Progenitor cell of endocrine pancreas (in vitro differentiated cells): Measurements from ENCODE around the gene MYOF. TPM values are rescaled to one million over a fixed set of nuclear protein-coding genes. Genes with fewer than 3 reads are reported as not detected.

Experiments used
- DNase-seq: peaks from one replicate; pipeline ENCODE4 v3.0.0; 2021; ENCODE audit warnings: low spot score; ENCODE audit not compliant: unreplicated experiment
- H3K27ac Mint-ChIP-seq: 2 replicates; pipeline ENCODE4 v1.8.0; 2021; ENCODE audit warnings: mild to moderate bottlenecking, moderate library complexity, mixed read lengths
- H3K27me3 Mint-ChIP-seq: 2 replicates; pipeline ENCODE4 v1.8.0; 2021; ENCODE audit warnings: mixed read lengths
- H3K36me3 Mint-ChIP-seq: 2 replicates; pipeline ENCODE4 v1.8.0; 2022; ENCODE audit warnings: mixed read lengths; ENCODE audit not compliant: insufficient read depth
- H3K4me1 Mint-ChIP-seq: 2 replicates; pipeline ENCODE4 v1.8.0; 2021; ENCODE audit warnings: low read depth, mixed read lengths
- H3K4me3 Mint-ChIP-seq: 2 replicates; pipeline ENCODE4 v1.8.0; 2021; ENCODE audit warnings: low read depth, mild to moderate bottlenecking, moderate library complexity, mixed read lengths
- H3K9me3 Mint-ChIP-seq: 2 replicates; pipeline ENCODE4 v1.8.0; 2021; ENCODE audit warnings: low read depth, mixed read lengths
- CTCF ChIP-seq: fragments of 200-600 bp; sonication (generic); IDR thresholded peaks from one replicate; pipeline ENCODE4 v1.5.0; 2021; ENCODE audit warnings: antibody characterized with exemption, mild to moderate bottlenecking; ENCODE audit not compliant: unreplicated experiment
- total RNA-seq: library from RNA; stranded (reverse); gene quantifications from 2 replicates; pipeline ENCODE4 v1.2.1, GENCODE V29; 2021

The MYOF gene
- total RNA-seq, 1 donor from 2014 or later = 25.5 TPM

- no peak overlapping the region for H3K27ac Mint-ChIP-seq
- H3K4me1 Mint-ChIP-seq = peaks cover 10% of the 10 kb centered on the region
- H3K27me3 Mint-ChIP-seq = peaks cover 7% of the 10 kb centered on the region
- no peak overlapping the region for H3K4me3 Mint-ChIP-seq
- TF ChIP-seq CTCF = no peak
- DNase-seq = no peak
- no peaks in the 10 kb centered on the region for H3K9me3 Mint-ChIP-seq
- no peaks in the 10 kb centered on the region for H3K36me3 Mint-ChIP-seq
Observed at GRCh38 chr10:93494494-93494893, 12.4 kb upstream of the MYOF start.

GRCh38 chr10:93493162-93493561, 11.0 kb upstream of the MYOF start:
- H3K4me1 Mint-ChIP-seq = peaks cover 9% of the 10 kb centered on the region
- no peak for TF ChIP-seq CTCF
- DNase-seq = no peak
- H3K36me3 Mint-ChIP-seq = no peaks in the 10 kb centered on the region
- H3K27ac Mint-ChIP-seq = no peak overlapping the region
- no peak overlapping the region for H3K4me3 Mint-ChIP-seq
- no peaks in the 10 kb centered on the region for H3K9me3 Mint-ChIP-seq
- H3K27me3 Mint-ChIP-seq = peaks cover 7% of the 10 kb centered on the region

- Mint-ChIP-seq H3K4me1 (peaks cover 3% of the 10 kb centered on the region), H3K27ac (no peak overlapping the region), H3K36me3 (no peaks in the 10 kb centered on the region), H3K27me3 (peaks cover 7% of the 10 kb centered on the region), H3K4me3 (no peak overlapping the region), H3K9me3 (no peaks in the 10 kb centered on the region)
- no peak for TF ChIP-seq CTCF
- no peak for DNase-seq
Observed at GRCh38 chr10:93491602-93492121, 9.5 kb upstream of the MYOF start.

- no peaks in the 10 kb centered on the region for H3K36me3 Mint-ChIP-seq
- TF ChIP-seq CTCF = no peak
- DNase-seq = no peak
- no peak overlapping the region for H3K27ac Mint-ChIP-seq
- no peaks in the 10 kb centered on the region for H3K9me3 Mint-ChIP-seq
- H3K27me3 Mint-ChIP-seq = peaks cover 1% of the 10 kb centered on the region
- no peaks in the 10 kb centered on the region for H3K4me1 Mint-ChIP-seq
- no peak overlapping the region for H3K4me3 Mint-ChIP-seq
Observed at GRCh38 chr10:93488956-93489528, 6.9 kb upstream of the MYOF start.

DNA sequence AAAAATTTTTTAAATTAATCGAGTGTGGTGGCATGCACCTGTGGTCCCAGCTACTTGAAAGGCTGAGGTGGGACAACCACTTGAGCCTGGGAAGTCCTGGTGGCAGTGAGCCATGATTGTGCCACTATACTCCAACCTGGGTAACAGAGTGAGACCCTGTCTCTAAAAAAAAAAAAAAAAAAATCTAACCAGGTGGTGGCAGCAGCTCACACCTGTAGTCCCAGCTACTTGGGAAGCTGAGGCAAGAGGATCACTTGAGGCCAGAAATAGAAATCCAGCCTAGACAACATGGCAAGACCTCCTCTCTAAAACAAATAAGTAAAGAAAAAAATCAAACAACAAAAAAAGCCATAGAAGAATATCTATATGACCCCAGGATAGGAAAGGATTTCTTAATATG, 3.6 kb upstream of the MYOF start:
- Mint-ChIP-seq H3K9me3 (no peaks in the 10 kb centered on the region), H3K27ac (no peak overlapping the region), H3K4me3 (no peak overlapping the region), H3K27me3 (no peaks in the 10 kb centered on the region), H3K4me1 (peaks cover 8% of the 10 kb centered on the region), H3K36me3 (no peaks in the 10 kb centered on the region)
- DNase-seq = no peak
- peak; percentile 27 for TF ChIP-seq CTCF
